K562 (cell line): ENCODE results near the gene RUNX1. TPM values are rescaled to one million over a fixed set of nuclear protein-coding genes. Genes with fewer than 3 reads are reported as not detected.

Experiments used
- CEBPB ChIP-seq: fragments of 450-650 bp; IDR thresholded peaks from 2 replicates; pipeline ENCODE4 v1.6.1; 2016; ENCODE audit warnings: missing genetic modification characterization, missing compliant biosample characterization
- KAT7 ChIP-seq: sonication (generic); formaldehyde crosslinking; IDR thresholded peaks from 2 replicates; pipeline ENCODE4 v1.8.0; 2022; ENCODE audit warnings: missing genetic modification reagents, mild to moderate bottlenecking, borderline replicate concordance
- KLF1 ChIP-seq: fragments of 450-650 bp; IDR thresholded peaks from 2 replicates; pipeline ENCODE4 v1.6.1; 2016; ENCODE audit warnings: missing genetic modification characterization, missing compliant biosample characterization
- MAFK ChIP-seq: IDR thresholded peaks from 2 replicates; pipeline ENCODE4 v1.6.1; 2011; ENCODE audit warnings: low read length, improper control_type of control experiment
- NR2F6 ChIP-seq: fragments of 450-650 bp; formaldehyde crosslinking; IDR thresholded peaks from 2 replicates; pipeline ENCODE4 v1.4.0; 2020; ENCODE audit warnings: mild to moderate bottlenecking
- PHF21A ChIP-seq: fragments of 450-650 bp; IDR thresholded peaks from 2 replicates; pipeline ENCODE4 v1.6.1; 2017; ENCODE audit warnings: low read depth, borderline replicate concordance
- RCOR1 ChIP-seq, 2 experiments: IDR thresholded peaks; 2 replicates each; pipeline ENCODE4 v1.6.1; 2012; ENCODE audit warnings: low read depth in 2 of 2, low read length in 2 of 2, borderline replicate concordance in 1 of 2, improper control_type of control experiment in 1 of 2
- SMAD3 ChIP-seq: fragments of 450-650 bp; formaldehyde crosslinking; conservative IDR thresholded peaks from 2 replicates; pipeline ENCODE4 v1.4.0; 2020; ENCODE audit warnings: mild to moderate bottlenecking
- TBL1XR1 ChIP-seq, 2 experiments: IDR thresholded peaks; 2 replicates each; pipeline ENCODE4 v1.6.1; 2012; ENCODE audit warnings: improper control_type of control experiment in 2 of 2, low read length in 2 of 2, mild to moderate bottlenecking in 1 of 2
- XRCC4 ChIP-seq: IDR thresholded peaks from one replicate; pipeline ENCODE4 v1.6.1; 2011; ENCODE audit not compliant: insufficient read depth, insufficient read length; ENCODE audit errors: extremely low read depth
- polyA plus RNA-seq, 8 experiments: library from polyadenylated mRNA; depleted of rRNA in 4 of 8; stranded (reverse) in 5 of 8; unstranded in 3 of 8; fragments of >200 nt; fragmentation: Nextera tagmentation in 2 of 8; fragmentation: Illumina TruSeq in 1 of 8; extraction: Ambion mirVana in 2 of 8; extraction: Trizol in 1 of 8; gene quantifications; 2 replicates each; pipeline versions ENCODE4 v1.2.1 to v1.2.3, GENCODE V29; 2011 to 2014; ENCODE audit warnings: inconsistent platforms in 1 of 8, missing spikeins in 1 of 8
- total RNA-seq, 7 experiments: library from RNA; depleted of rRNA in 6 of 7; stranded (reverse); fragments of >200 nt in 6 of 7; fragmentation: Illumina TruSeq in 2 of 7; extraction: Trizol in 2 of 7; gene quantifications; 2 replicates each; pipeline versions ENCODE4 v1.2.1 to v1.2.3, GENCODE V29; 2011 to 2021; ENCODE audit warnings: low replicate concordance in 1 of 7
- TF ChIP-seq, protein P1 (sequence below): fragments of 450-650 bp; formaldehyde crosslinking; IDR thresholded peaks from 2 replicates; pipeline ENCODE4 v1.4.0; 2020; ENCODE audit warnings: mild to moderate bottlenecking, mixed read lengths
- TF ChIP-seq, protein P2 (sequence below): fragments of 450-650 bp; IDR thresholded peaks from 2 replicates; pipeline ENCODE4 v1.6.1; 2016
- TF ChIP-seq, protein P3 (sequence below): fragments of 450-650 bp; IDR thresholded peaks from 2 replicates; pipeline ENCODE4 v1.6.1; 2016; ENCODE audit warnings: mild to moderate bottlenecking, moderate library complexity

RUNX1 gene
- total and polyA plus RNA-seq, 9 of the 15 experiments (the other 6 are each of a cell fraction or from before 2014, with no cell fraction given), result 2.2 to 68.6 (median 17.8) TPM

DNA sequence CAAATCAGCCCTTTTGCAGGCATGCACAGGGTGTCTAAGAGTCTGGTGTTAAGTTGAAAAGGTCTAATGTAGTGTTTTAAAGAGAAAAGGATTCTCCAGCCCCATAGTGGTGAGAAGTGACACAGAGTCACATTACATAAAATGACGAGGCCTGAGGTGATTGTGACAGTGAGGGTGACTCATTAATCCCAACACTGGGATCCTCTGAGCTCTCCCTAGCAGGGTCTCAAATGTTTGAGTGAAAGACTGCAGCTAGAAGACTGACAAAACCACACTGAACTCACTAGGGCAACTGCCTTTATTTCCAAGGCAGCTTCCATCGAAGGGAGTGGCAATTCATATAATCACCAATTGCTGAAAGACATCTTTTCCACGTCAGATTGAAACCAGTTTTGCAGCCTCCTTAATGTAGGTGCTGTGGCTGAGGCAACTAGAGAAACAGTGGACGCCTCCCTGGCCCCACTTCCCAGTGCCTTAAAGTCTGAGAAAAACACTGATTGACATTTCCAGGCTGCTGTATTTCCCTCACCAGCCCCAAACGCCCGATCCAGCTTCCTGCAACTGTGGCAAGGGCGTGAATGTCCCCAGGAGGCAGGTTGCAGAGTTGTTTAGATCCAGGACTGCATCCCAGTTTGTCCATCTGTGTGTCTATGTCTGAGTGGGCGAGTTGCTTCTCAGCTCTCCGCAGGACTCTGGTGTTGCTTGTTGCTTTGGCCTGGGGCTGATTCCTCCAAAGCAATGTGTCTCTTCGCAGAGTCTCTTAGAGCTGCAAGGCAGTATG lies 81.4 kb downstream of the RUNX1 start (continued):
- no peak for TF ChIP-seq SMAD3
- no peak for TF ChIP-seq MAFK
- no peak for TF ChIP-seq RCOR1 (IDR thresholded peaks at IDR 0.05; ENCODE audit: borderline replicate concordance in 1 of 2, low read depth in 2 of 2, low read length in 2 of 2)
- TF ChIP-seq CEBPB (tag), result peak; percentile 53
- TF ChIP-seq KLF1, result no peak
- TF ChIP-seq NR2F6 (CRISPR knock-in tag), result no peak
- TF ChIP-seq, protein P1, sequence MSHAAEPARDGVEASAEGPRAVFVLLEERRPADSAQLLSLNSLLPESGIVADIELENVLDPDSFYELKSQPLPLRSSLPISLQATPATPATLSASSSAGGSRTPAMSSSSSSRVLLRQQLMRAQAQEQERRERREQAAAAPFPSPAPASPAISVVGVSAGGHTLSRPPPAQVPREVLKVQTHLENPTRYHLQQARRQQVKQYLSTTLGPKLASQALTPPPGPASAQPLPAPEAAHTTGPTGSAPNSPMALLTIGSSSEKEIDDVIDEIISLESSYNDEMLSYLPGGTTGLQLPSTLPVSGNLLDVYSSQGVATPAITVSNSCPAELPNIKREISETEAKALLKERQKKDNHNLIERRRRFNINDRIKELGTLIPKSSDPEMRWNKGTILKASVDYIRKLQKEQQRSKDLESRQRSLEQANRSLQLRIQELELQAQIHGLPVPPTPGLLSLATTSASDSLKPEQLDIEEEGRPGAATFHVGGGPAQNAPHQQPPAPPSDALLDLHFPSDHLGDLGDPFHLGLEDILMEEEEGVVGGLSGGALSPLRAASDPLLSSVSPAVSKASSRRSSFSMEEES (CRISPR knock-in tag), result no peak
- TF ChIP-seq, protein P2, sequence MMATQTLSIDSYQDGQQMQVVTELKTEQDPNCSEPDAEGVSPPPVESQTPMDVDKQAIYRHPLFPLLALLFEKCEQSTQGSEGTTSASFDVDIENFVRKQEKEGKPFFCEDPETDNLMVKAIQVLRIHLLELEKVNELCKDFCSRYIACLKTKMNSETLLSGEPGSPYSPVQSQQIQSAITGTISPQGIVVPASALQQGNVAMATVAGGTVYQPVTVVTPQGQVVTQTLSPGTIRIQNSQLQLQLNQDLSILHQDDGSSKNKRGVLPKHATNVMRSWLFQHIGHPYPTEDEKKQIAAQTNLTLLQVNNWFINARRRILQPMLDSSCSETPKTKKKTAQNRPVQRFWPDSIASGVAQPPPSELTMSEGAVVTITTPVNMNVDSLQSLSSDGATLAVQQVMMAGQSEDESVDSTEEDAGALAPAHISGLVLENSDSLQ, result peak; percentile 63
- TF ChIP-seq, protein P3, sequence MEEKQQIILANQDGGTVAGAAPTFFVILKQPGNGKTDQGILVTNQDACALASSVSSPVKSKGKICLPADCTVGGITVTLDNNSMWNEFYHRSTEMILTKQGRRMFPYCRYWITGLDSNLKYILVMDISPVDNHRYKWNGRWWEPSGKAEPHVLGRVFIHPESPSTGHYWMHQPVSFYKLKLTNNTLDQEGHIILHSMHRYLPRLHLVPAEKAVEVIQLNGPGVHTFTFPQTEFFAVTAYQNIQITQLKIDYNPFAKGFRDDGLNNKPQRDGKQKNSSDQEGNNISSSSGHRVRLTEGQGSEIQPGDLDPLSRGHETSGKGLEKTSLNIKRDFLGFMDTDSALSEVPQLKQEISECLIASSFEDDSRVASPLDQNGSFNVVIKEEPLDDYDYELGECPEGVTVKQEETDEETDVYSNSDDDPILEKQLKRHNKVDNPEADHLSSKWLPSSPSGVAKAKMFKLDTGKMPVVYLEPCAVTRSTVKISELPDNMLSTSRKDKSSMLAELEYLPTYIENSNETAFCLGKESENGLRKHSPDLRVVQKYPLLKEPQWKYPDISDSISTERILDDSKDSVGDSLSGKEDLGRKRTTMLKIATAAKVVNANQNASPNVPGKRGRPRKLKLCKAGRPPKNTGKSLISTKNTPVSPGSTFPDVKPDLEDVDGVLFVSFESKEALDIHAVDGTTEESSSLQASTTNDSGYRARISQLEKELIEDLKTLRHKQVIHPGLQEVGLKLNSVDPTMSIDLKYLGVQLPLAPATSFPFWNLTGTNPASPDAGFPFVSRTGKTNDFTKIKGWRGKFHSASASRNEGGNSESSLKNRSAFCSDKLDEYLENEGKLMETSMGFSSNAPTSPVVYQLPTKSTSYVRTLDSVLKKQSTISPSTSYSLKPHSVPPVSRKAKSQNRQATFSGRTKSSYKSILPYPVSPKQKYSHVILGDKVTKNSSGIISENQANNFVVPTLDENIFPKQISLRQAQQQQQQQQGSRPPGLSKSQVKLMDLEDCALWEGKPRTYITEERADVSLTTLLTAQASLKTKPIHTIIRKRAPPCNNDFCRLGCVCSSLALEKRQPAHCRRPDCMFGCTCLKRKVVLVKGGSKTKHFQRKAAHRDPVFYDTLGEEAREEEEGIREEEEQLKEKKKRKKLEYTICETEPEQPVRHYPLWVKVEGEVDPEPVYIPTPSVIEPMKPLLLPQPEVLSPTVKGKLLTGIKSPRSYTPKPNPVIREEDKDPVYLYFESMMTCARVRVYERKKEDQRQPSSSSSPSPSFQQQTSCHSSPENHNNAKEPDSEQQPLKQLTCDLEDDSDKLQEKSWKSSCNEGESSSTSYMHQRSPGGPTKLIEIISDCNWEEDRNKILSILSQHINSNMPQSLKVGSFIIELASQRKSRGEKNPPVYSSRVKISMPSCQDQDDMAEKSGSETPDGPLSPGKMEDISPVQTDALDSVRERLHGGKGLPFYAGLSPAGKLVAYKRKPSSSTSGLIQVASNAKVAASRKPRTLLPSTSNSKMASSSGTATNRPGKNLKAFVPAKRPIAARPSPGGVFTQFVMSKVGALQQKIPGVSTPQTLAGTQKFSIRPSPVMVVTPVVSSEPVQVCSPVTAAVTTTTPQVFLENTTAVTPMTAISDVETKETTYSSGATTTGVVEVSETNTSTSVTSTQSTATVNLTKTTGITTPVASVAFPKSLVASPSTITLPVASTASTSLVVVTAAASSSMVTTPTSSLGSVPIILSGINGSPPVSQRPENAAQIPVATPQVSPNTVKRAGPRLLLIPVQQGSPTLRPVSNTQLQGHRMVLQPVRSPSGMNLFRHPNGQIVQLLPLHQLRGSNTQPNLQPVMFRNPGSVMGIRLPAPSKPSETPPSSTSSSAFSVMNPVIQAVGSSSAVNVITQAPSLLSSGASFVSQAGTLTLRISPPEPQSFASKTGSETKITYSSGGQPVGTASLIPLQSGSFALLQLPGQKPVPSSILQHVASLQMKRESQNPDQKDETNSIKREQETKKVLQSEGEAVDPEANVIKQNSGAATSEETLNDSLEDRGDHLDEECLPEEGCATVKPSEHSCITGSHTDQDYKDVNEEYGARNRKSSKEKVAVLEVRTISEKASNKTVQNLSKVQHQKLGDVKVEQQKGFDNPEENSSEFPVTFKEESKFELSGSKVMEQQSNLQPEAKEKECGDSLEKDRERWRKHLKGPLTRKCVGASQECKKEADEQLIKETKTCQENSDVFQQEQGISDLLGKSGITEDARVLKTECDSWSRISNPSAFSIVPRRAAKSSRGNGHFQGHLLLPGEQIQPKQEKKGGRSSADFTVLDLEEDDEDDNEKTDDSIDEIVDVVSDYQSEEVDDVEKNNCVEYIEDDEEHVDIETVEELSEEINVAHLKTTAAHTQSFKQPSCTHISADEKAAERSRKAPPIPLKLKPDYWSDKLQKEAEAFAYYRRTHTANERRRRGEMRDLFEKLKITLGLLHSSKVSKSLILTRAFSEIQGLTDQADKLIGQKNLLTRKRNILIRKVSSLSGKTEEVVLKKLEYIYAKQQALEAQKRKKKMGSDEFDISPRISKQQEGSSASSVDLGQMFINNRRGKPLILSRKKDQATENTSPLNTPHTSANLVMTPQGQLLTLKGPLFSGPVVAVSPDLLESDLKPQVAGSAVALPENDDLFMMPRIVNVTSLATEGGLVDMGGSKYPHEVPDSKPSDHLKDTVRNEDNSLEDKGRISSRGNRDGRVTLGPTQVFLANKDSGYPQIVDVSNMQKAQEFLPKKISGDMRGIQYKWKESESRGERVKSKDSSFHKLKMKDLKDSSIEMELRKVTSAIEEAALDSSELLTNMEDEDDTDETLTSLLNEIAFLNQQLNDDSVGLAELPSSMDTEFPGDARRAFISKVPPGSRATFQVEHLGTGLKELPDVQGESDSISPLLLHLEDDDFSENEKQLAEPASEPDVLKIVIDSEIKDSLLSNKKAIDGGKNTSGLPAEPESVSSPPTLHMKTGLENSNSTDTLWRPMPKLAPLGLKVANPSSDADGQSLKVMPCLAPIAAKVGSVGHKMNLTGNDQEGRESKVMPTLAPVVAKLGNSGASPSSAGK, result peak; percentile 33; the same call in 1 of the 2 replicates
- no peak for TF ChIP-seq TBL1XR1 (IDR thresholded peaks at IDR 0.05; ENCODE audit: low read length in 2 of 2)
- TF ChIP-seq PHF21A, result no peak
- no peak for TF ChIP-seq KAT7 (CRISPR knock-in tag)
- TF ChIP-seq XRCC4, result no peak
